22Rv1 (cell line): Measurements from ENCODE around the gene ASCC2.

Experiments used
- ZFX ChIP-seq: fragments of 450-650 bp; IDR thresholded peaks from 2 replicates; pipeline ENCODE4 v1.6.1; 2017; ENCODE audit warnings: antibody characterized with exemption, borderline replicate concordance
- TF ChIP-seq, protein P1 (sequence below): fragments of 450-650 bp; IDR thresholded peaks from 2 replicates; pipeline ENCODE4 v1.5.1; 2017; ENCODE audit warnings: mild to moderate bottlenecking

- TF ChIP-seq, protein P1, sequence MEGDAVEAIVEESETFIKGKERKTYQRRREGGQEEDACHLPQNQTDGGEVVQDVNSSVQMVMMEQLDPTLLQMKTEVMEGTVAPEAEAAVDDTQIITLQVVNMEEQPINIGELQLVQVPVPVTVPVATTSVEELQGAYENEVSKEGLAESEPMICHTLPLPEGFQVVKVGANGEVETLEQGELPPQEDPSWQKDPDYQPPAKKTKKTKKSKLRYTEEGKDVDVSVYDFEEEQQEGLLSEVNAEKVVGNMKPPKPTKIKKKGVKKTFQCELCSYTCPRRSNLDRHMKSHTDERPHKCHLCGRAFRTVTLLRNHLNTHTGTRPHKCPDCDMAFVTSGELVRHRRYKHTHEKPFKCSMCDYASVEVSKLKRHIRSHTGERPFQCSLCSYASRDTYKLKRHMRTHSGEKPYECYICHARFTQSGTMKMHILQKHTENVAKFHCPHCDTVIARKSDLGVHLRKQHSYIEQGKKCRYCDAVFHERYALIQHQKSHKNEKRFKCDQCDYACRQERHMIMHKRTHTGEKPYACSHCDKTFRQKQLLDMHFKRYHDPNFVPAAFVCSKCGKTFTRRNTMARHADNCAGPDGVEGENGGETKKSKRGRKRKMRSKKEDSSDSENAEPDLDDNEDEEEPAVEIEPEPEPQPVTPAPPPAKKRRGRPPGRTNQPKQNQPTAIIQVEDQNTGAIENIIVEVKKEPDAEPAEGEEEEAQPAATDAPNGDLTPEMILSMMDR: no peak
- TF ChIP-seq ZFX: no peak
These were observed 13.4 kb downstream of the ASCC2 start for GRCh38 chr22:29824677-29825076.
